ENCODE results near the gene SLAMF7. TPM values are rescaled to one million over a fixed set of nuclear protein-coding genes. Genes with fewer than 3 reads are reported as not detected.

Gene SLAMF7
- total RNA-seq, 1 donor from 2014 or later, result 4.1 TPM

DNA sequence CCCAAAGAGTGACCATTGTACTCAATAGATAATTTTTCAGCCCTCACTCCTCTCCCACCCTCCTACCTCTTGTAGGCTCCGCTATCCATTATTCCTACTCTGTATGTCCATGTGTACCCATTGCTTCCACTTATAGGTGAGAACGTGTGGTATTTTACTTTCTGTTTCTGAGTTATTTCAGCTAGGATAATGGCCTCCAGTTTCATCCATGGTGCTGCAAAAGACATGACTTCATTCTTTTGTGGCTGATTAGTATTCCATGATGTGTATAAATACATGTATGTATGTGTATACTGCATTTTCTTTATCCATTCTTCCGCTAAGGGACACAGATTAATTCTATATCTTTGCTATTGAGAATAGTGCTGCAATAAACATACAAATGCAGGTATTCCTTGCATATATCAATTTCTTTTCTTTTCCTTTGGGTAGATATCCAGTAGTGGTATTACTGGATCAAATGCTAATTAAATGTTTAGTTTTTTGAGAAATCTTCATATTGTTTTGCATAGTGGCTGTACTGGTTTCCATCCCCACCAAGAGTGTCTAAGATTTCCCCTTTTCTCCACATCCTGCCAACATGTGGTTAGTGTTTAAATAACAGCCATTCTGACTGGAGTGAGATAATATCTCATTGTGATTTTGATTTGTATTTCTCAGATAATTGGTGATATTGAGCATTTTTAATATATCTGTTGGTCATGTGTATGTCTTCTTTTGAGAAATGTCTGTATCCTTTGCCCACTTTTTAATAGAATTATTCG is 61.8 kb downstream of the SLAMF7 start:
- DNase-seq (ENCODE audit: low spot score), result no peak

GRCh38 chr1:160801836-160802580 is 63.0 kb downstream of the SLAMF7 start:
- no peak for DNase-seq (ENCODE audit: low spot score)

Other genes with a start within 250 kb of the SLAMF7 start
- gene SLAMF6, start 216.0 kb upstream of the SLAMF7 start, total RNA-seq (ENCODE audit: insufficient read depth, low replicate concordance), result 0.96 TPM
- 13.5 TPM for gene CD84, start 159.8 kb upstream of the SLAMF7 start, total RNA-seq (ENCODE audit: insufficient read depth, low replicate concordance)
- 0.24 TPM for gene SLAMF1, start 92.2 kb upstream of the SLAMF7 start, total RNA-seq (ENCODE audit: insufficient read depth, low replicate concordance)
- gene CD48, start 27.4 kb upstream of the SLAMF7 start, total RNA-seq (ENCODE audit: insufficient read depth, low replicate concordance), result 12.5 TPM
- gene LY9, start 56.9 kb downstream of the SLAMF7 start, total RNA-seq (ENCODE audit: insufficient read depth, low replicate concordance), result 11.6 TPM
- 1.9 TPM for gene CD244, start 123.6 kb downstream of the SLAMF7 start, total RNA-seq (ENCODE audit: insufficient read depth, low replicate concordance)
- 2.2 TPM for gene ITLN1, start 145.9 kb downstream of the SLAMF7 start, total RNA-seq (ENCODE audit: insufficient read depth, low replicate concordance)
- gene ITLN2, start 215.6 kb downstream of the SLAMF7 start, total RNA-seq (ENCODE audit: insufficient read depth, low replicate concordance), result not detected